Heart right ventricle (tissue), 16 donors: ENCODE measurements around the gene SERTAD3. TPM values are rescaled to one million over a fixed set of nuclear protein-coding genes. Genes with fewer than 3 reads are reported as not detected.

ENCODE experiments used
- ATAC-seq, 8 donors: fragments of 200-7000 bp; cut with Tn5 transposase; one replicate each; pipeline ENCODE4 v1.9.1; 2020; ENCODE audit warnings: mild to moderate bottlenecking in 8 of 8, moderate library complexity in 8 of 8, moderate number of reproducible peaks in 1 of 8
- DNase-seq, 2 donors: peaks; one replicate each; pipeline ENCODE4 v3.0.0-alpha.2; 2020
- H3K27ac ChIP-seq, 10 donors: fragments of 200-600 bp; sonication (generic) in 2 of 10; one replicate each; pipeline versions ENCODE4 v1.5.0 to v1.8.0; 2020 to 2022; ENCODE audit warnings: mild to moderate bottlenecking in 3 of 10
- H3K27me3 ChIP-seq, 7 donors: fragments of 200-600 bp; one replicate each; pipeline ENCODE4 v1.8.0; 2021 to 2022; ENCODE audit warnings: mild to moderate bottlenecking in 2 of 7
- H3K36me3 ChIP-seq, 9 donors: fragments of 200-600 bp; sonication (generic) in 1 of 9; one replicate each; pipeline versions ENCODE4 v1.5.0 to v1.8.0; 2020 to 2022; ENCODE audit warnings: mild to moderate bottlenecking in 2 of 9
- H3K4me1 ChIP-seq, 9 donors: fragments of 200-600 bp; sonication (generic) in 1 of 9; one replicate each; pipeline versions ENCODE4 v1.5.0 to v1.8.0; 2020 to 2022; ENCODE audit warnings: mild to moderate bottlenecking in 4 of 9
- H3K4me3 ChIP-seq, 10 donors: fragments of 200-600 bp; sonication (generic) in 2 of 10; one replicate each; pipeline versions ENCODE4 v1.5.0 to v1.8.0; 2020 to 2022; ENCODE audit warnings: mild to moderate bottlenecking in 7 of 10, moderate library complexity in 2 of 10
- H3K9me3 ChIP-seq, 11 donors: fragments of 200-600 bp in 10 of 11; sonication (generic) in 2 of 11; one replicate each; pipeline versions ENCODE4 v1.5.0 to v1.8.0; 2013 to 2022; ENCODE audit warnings: mild to moderate bottlenecking in 2 of 11, control low read depth in 1 of 11, moderate library complexity in 1 of 11
- CTCF ChIP-seq, 9 donors: fragments of 200-600 bp; sonication (generic) in 2 of 9; IDR thresholded peaks; one replicate each; pipeline versions ENCODE4 v1.5.0 to v1.8.0; 2021 to 2022; ENCODE audit warnings: antibody characterized with exemption in 9 of 9, mild to moderate bottlenecking in 5 of 9, moderate library complexity in 1 of 9
- WGBS, 2 donors: extraction: QIAGEN DNeasy Blood & Tissue Kit; methylation state at CpG; one replicate each; pipeline ENCODE4 v1.1.7; 2013; ENCODE audit warnings: inconsistent platforms in 1 of 2; 5-methylcytosine and 5-hydroxymethylcytosine counted together
- intact Hi-C, 10 donors: fragments of 100-400 bp; cut with DNase I; formaldehyde crosslinking; loops; one replicate each; pipeline versions ENCODE4 v1.11.1 to v1.14.2; 2022
- polyA plus RNA-seq, 2 donors: library from polyadenylated mRNA; stranded (reverse); fragments of 200-250 nt; gene quantifications; one replicate each; pipeline ENCODE4 v1.2.3, GENCODE V29; 2013
- total RNA-seq, 10 donors: library from RNA; stranded (reverse); fragmentation: NEBNext Ultra II Directional in 3 of 10; extraction: Animal tissue kit (Norgen Biotek cat#: 25700) in 3 of 10; gene quantifications; one replicate each; pipeline versions ENCODE4 v1.2.1 to v1.2.4, GENCODE V29; 2021 to 2023
- donor health status: Arrhythmogenic right ventricular cardiomyopathy.
- donor health status: ischemic (EF 13 %, LVEDD 7.1; RV severe dilation, severe dysfunction).
- donor health status: healthy with polysubstance abuse.
- donor health status: DM: no; HTN: yes; CAD: no.
- donor health status: DM: no; HTN: no; CAD: no.
- donor health status: ischemic (EF 25% LVEDD 6.9; RV normal size, moderate dysfunction).
- donor health status: ischemic (EF 25% LVEDD 5.7; RV mildly dilated, moderate dysfunction).
- donor health status: healthy.
- donor health status: DM: yes; HTN: yes; CAD: no.
- donor health status: Ischemic cardiomyopathy.
- donor health status: ischemic (EF 35%, LVEDD 5.7; RV mildly dilated, moderate dysfunction).
- donor health status: nonischemic (EF 11% LVEDD 7.7; RV severe dilation, severe dysfunction).
- donor health status: DM: yes; HTN: yes; CAD: no.
- donor health status: PGD.
- donor health status: ischemic (EF 29% LVEDD 5.4; RV normal size, mild dysfunction).
- donor health status: nonischemic (EF 23%, LVEDD 6.1; RV moderate dilation, normal function).

SERTAD3 gene
- total and polyA plus RNA-seq, 12 donors, result 19.4 to 37.5 (median 29.3) TPM

GRCh38 chr19:40471111-40471510, 27.0 kb upstream of the SERTAD3 start:
- H3K4me3 ChIP-seq, result no peak overlapping the region
- no peak overlapping the region for H3K27ac ChIP-seq
- WGBS, 2 donors, result 96 to 98% methylated on average over 3 of the region's 3 CpGs
- intact Hi-C loops, result no loop called here
- peaks cover 0 to 26% (median 0%) of the 10 kb centered on the region in 7 donors for H3K27me3 ChIP-seq
- TF ChIP-seq CTCF (IDR thresholded peaks at IDR 0.05), result no peak
- no peaks in the 10 kb centered on the region for H3K9me3 ChIP-seq
- H3K4me1 ChIP-seq, result peaks cover 0 to 14% (median 11%) of the 10 kb centered on the region in 9 donors
- H3K36me3 ChIP-seq, result no peaks in the 10 kb centered on the region
- DNase-seq (no peak), ATAC-seq (no peak)

- DNase-seq (no peak), ATAC-seq (no peak)
- Histone ChIP-seq H3K9me3 (no peaks in the 10 kb centered on the region), H3K4me1 (peaks cover 6 to 28% (median 24%) of the 10 kb centered on the region in 9 donors), H3K27ac (no peak overlapping the region), H3K4me3 (no peak overlapping the region), H3K36me3 (no peaks in the 10 kb centered on the region), H3K27me3 (peaks cover 0 to 26% (median 0%) of the 10 kb centered on the region in 7 donors)
- TF ChIP-seq CTCF (IDR thresholded peaks at IDR 0.05), result no peak
- 89 to 92% methylated on average over 6 of the region's 6 CpGs for WGBS, 2 donors
- intact Hi-C loops, result loop anchor here in 5 of 10 donors (5.0 to 10.0 kb wide), 6 partner anchors 53 to 166 kb away; partner anchors contain the start of gene LTBP4 (in 1 of the 5)
Observed at GRCh38 chr19:40469011-40469410, 24.9 kb upstream of the SERTAD3 start.

GRCh38 chr19:40466985-40467734, 23.0 kb upstream of the SERTAD3 start, which contains the start of gene SPTBN4:
Gene SPTBN4, plus strand, starts transcription at chr19:40467001. Its CDS starts 5,621 bp downstream, at chr19:40472622.
- Histone ChIP-seq H3K9me3 (no peaks in the 10 kb centered on the region), H3K27ac (peak within 1 kb of the TSS; percentile 32 to 94 (median 74)), H3K4me3 (peak within 1 kb of the TSS in 9 of 10 donors; percentile 37 to 97 (median 71)), H3K27me3 (peaks cover 0 to 26% (median 0%) of the 10 kb centered on the region in 7 donors), H3K4me1 (peaks cover 6 to 41% (median 26%) of the 10 kb centered on the region in 9 donors), H3K36me3 (no peaks in the 10 kb centered on the region)
- no peak for TF ChIP-seq CTCF (IDR thresholded peaks at IDR 0.05)
- ATAC-seq (no peak), DNase-seq (peak in 1 of 2 donors; percentile 33)
- WGBS, 2 donors, result 5 to 11% methylated on average over 32 to 87 of the region's 87 CpGs
- intact Hi-C loops, result loop anchor here in 5 of 10 donors (5.0 to 10.0 kb wide), 6 partner anchors 55 to 168 kb away; partner anchors contain the start of gene LTBP4 (in 1 of the 5)

GRCh38 chr19:40466219-40466984, 22.3 kb upstream of the SERTAD3 start:
- ATAC-seq (peak in 5 of 8 donors; percentile 0 to 31 (median 4)), DNase-seq (peak; percentile 22 to 41)
- Histone ChIP-seq H3K36me3 (no peaks in the 10 kb centered on the region), H3K4me1 (peaks cover 6 to 43% (median 26%) of the 10 kb centered on the region in 9 donors), H3K4me3 (peak overlapping the region in 9 of 10 donors; percentile 37 to 97 (median 71)), H3K27ac (peak overlapping the region; percentile 32 to 94 (median 74)), H3K9me3 (no peaks in the 10 kb centered on the region), H3K27me3 (peaks cover 0 to 26% (median 0%) of the 10 kb centered on the region in 7 donors)
- intact Hi-C loops, result loop anchor here in 5 of 10 donors (5.0 to 10.0 kb wide), 6 partner anchors 56 to 168 kb away; partner anchors contain the start of gene LTBP4 (in 1 of the 5)
- no peak for TF ChIP-seq CTCF (IDR thresholded peaks at IDR 0.05)
- 14 to 16% methylated on average over 36 to 48 of the region's 48 CpGs for WGBS, 2 donors
